GM19043 (cell line): Measurements from ENCODE around the gene TMEM115.

ENCODE experiments used
- ATAC-seq: cut with Tn5 transposase; IDR thresholded peaks from one replicate; pipeline ENCODE4 v1.9.1; 2021; ENCODE audit warnings: low read depth; ENCODE audit not compliant: unreplicated experiment

The TMEM115 gene

DNA sequence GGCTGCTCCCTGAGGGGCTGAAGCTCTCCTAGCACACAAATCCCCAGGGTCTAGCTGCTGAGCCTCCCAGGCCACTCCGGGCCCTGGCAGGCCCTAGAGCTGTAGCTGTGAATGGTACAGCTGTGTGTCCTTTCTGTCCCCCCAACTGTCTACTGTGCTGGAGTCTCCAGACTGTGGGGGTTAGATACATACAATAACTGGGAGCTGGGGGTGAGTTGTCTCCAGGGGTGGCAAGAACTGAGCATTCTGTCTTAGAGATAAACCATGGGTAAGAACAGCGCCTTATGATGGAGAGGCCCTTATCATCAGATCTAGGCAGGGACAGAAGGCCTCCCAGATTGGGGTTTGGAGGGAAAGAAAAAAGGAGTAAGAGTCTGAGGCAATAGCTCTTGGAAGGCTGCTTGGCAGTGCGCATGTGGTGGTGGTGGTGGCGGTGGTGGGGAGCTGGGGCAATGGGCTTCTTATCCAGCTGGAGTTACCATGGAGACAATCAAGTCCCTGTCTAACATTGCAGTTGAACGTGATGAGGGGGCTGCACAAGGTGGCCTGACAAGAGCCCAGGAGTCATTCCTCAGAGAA, 5.0 kb downstream of the TMEM115 start:
- no peak for ATAC-seq

DNA sequence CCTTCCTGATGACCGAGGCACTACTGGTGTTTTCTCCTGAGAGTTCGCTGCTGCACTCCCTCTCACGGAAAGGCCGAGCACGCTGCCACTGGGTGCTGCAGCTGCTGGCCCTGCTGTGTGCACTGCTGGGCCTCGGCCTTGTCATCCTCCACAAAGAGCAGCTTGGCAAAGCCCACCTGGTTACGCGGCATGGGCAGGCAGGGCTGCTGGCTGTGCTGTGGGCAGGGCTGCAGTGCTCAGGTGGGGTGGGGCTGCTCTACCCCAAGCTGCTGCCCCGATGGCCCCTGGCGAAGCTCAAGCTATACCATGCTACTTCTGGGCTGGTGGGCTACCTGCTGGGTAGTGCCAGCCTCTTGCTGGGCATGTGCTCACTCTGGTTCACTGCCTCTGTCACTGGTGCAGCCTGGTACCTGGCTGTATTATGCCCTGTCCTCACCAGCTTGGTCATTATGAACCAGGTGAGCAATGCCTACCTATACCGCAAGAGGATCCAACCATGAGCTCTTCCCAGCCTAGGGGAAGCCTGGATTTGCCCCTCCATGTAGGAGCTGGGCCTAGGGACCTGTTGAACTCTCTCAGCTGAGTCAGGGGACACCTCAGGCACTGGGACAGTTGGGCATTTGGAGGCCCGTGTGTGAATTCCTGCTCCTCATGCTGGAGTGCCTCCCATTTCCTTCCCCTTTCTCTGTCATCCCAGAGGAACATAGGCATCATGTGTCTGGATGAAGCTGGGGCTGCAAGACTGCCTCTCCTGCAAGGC, 5.9 kb downstream of the TMEM115 start:
- ATAC-seq = no peak

DNA sequence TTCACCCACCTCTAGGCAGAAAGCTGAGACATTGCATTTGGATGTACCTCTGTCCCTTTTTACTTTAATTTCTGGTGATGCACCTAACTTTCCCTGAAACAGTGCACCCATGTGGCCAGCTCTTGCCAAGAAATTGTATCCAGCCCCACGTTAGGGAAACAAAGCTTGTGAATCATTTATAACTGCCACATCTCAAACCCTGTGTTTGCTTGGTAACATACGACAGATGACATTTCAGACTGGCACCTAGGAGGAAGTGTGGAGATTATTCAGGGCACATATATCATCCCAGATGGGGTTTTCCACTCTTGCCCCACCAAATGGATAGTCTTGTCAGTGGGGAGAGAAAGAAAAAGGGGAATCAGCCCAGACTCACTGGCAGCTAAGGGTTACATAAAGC, 6.5 kb downstream of the TMEM115 start:
- ATAC-seq = no peak

DNA sequence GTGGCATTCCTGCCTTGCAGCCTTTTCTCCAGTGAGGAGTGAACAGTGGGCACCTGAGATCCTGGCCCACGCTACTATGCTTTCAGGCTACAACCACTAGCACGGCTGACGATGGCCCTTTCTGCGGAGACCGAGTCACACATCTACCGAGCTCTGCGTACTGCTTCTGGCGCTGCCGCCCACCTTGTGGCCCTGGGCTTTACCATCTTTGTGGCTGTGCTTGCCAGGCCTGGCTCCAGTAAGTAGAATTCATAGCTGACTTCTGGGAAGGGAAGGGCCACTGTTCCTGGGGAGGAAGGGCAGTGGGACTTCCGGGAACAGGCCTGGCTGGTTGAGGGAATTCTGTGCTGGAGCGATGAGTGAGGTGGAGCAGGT, 8.0 kb downstream of the TMEM115 start:
- no peak for ATAC-seq

DNA sequence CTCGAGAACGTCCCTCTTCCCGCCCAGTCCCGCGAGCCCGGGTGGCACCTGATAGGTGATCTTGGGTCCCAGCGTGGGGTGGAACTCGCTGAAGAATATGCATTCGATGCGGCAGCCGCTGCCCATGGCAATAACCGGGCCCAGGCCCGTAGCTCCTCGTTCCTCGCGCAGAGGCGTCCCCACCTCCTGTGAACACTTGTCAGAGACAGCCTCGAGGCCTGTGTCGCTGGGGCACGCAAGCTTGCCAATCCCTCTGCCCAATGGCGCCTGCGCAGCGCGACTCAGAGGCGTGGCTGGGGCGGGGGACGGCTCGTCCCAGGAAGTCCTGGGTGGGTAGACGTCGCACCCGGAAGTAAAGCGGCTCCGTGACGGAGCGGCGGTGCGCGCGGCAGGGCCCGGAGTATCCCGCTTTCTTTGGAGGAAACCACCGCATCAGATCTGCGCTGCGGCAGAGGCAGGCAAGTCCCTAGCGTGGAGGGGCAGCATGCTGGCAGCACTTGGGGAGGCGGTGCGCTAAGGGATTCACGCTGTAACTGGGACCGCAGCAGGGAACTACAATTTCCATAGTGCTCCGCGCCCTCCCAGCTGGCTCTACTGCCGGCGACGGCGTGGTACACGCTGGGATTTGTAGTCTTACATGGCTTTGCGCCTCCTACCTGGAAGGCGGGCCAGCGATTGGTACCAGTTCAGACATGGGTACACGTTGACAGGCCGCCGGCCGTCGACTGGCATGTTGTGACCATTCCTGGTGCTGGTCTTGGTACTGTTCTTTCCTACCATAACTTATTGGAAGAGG, 8.6 kb downstream of the TMEM115 start, which contains the start of the genes CYB561D2 and NPRL2:
Gene CYB561D2 (plus strand): TSS at position 336 of the 796 bp plus-strand sequence. CDS start 572 bp downstream, outside the sequence.
Gene NPRL2 (minus strand): TSS at position 249 of the 796 bp plus-strand sequence. CDS start 123 bp downstream, at position 126.
- ATAC-seq = peak; percentile 86

DNA sequence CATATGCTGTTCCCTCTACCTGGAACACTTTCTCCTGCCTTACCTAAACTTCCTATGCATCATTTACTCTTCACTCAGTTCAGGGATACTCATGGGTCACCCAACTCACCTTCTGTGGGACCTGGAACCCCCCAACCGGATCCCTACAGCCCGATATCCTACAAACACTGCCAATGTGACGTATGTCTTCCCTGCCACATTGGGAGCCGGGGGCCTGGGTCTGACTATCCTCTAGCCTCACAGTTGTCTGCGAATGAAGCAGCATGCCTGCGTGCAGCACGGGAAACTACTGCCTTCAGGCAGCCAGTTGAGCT, 9.2 kb downstream of the TMEM115 start:
- ATAC-seq = no peak

DNA sequence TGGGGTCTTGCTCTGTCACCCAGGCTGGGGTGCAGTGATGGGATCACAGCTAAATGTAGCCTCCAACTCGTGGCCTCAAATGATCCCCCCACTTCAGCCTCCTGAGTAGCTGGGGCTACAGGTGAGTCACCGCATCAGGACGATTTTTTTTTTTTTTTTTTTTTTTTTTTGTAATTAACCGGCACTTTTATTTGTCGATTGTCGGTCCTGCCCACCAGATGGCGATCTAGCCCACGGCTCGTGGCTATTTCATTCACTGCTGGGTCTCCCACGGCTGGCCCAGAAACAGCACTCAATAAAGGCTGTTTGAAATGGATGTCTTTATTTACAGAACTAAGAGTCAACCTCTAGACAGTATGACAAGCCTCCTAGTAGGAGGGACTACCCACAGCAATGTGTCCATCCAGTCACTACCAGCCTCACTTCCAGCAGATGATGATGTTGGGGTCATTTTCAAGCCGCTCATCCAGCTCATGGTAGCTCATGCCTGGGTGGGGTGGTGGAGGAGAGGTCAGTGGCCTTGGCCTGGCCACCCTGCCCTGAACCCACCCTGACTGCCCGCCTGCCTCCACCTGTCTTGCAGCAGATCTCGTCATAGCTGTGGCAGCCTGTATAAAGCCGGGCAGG, 12.0 kb downstream of the TMEM115 start:
- no peak for ATAC-seq

DNA sequence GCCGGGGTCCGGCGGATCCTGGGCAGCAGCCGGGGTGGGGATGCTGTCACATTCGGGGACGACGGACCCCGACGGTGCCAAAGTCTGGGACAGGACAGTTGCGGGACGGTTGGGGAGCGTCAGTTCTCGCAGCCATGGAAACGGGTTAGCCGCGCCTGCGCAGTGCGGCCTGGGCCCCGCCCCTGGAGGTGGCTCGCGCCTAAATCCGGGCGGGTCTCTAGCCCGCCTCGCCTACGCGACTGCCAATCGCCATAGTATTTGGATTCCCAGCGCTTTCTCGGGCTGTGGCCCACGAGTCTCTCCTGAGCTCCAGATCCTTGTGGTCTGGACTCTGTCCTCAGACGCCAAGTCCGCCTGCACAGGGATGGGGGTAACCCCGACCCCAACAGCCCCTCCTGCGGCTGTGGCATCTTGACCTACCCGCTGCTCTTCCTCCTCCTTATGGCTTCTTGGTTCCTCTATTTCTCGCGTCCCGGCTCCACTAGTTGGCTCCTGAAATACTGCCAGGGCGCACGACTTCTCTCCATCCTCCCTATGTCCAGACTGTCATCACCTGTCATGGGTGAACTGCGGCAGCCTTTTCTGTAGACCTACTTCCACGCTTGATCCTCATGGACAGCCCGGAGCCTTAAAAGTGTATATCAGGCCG, 13.6 kb downstream of the TMEM115 start, which contains the start of gene ZMYND10:
Gene ZMYND10 (minus strand): TSS at position 147 of the 649 bp plus-strand sequence. CDS start 153 bp downstream, outside the sequence.
- no peak for ATAC-seq

DNA sequence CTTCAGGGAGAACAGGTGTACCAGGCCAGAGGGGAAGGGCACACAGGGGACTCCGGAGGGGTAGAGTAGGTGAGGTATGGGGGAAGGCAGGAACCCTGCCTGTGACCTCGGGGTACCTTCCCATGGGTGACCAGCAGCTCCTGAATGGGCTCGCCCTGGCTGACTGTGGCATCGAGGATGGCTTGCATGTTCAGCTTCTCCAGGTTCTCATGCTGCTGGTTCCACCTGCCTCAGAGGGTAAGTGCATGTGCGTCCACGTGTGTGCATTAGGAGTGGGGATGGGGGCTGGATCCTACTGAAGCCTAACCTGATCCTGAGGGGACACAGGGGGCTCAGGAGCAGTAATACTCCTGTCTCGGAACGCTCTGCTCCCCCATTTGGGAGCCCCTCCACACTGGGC, 14.3 kb downstream of the TMEM115 start:
- no peak for ATAC-seq

DNA sequence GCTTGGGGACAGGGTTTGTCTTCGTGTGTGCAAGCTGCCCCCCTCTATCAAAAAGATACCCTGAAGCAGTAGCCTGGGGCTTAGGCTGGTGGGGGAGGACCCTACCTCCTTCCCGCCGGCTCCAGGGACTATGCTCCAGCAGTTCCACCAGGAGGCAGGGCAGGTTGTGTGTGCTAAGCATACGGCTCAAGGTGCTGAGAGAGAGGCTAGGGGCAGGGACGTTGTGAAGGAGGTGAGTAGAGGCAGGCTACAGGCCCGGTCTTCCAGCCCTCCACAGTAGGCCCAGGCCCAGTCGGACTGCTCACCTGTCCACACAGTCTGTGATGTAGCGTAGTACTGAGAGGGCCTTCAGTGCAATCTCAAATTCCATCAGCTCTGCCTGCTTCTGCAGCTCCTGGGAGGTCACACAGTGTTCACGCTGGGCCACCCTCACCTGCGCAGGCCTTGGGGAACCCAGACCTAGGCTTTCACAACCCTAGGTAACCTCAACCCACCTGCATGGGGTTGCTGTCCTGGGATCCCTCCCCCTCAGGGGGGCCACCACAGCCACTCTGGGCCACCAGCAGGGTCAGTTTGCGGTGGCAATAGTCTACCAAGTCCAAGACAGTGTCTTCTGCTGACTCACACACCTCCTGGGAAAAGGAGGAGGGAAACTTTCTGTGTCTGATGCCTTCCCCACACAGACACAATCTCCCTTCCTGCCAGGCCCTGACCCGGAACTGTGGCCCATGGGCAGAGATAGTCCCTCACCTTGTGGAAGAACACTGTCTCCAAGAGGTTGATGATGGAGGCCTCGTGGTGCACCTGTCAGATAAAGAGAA, 16.3 kb downstream of the TMEM115 start:
- no peak for ATAC-seq

DNA sequence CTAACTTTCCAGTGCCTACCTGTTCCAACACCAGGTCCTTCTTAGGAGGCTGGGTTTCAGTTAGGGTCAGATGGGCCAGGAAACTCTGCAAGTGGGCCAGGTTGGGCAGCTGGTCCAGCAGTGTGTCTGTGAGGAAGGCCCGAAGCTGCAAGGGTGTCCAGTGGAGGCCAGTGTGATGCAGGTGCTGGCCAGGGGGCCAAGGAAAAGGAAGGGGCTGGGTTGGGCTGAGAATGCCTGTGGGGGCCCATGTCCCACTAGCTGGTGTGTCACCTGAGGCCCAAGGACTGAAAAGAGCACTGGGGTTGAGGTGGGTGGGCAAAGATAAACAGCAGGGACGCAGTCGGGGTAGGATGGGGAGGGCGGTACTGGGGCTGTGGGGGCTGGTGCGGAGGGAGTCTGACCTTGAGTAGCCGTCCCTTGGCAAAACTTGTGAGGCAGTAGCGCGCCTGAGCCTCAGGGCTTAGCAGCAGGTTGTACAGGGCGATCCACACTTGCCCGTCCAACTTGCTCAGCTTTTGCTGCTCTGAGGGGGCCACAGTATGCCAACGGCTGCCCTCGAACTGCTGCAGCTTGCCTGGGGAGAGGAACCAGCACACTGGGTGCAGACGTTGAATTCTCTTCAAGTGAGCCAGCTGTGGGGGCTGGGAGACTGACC, 17.2 kb downstream of the TMEM115 start:
- no peak for ATAC-seq

DNA sequence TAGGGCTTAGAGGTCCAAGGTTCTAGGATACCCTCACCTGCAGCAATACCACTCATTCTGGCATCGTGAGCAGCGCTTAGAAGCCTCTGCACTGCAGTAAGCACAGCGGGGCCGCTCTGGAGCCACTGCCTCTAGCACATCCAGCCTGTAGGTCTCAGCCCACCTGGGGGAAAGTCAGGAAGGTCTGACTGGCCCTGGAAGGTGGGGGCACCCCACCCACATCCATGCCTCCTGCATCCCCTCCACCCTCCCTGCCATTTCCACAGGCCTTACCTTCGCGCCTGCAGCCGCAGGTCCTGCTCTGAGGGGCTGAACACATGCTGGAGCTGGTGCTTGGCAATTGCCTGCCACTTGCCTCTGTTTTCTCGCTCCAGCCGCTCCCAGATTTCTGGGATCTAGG, 17.8 kb downstream of the TMEM115 start:
- ATAC-seq = no peak

DNA sequence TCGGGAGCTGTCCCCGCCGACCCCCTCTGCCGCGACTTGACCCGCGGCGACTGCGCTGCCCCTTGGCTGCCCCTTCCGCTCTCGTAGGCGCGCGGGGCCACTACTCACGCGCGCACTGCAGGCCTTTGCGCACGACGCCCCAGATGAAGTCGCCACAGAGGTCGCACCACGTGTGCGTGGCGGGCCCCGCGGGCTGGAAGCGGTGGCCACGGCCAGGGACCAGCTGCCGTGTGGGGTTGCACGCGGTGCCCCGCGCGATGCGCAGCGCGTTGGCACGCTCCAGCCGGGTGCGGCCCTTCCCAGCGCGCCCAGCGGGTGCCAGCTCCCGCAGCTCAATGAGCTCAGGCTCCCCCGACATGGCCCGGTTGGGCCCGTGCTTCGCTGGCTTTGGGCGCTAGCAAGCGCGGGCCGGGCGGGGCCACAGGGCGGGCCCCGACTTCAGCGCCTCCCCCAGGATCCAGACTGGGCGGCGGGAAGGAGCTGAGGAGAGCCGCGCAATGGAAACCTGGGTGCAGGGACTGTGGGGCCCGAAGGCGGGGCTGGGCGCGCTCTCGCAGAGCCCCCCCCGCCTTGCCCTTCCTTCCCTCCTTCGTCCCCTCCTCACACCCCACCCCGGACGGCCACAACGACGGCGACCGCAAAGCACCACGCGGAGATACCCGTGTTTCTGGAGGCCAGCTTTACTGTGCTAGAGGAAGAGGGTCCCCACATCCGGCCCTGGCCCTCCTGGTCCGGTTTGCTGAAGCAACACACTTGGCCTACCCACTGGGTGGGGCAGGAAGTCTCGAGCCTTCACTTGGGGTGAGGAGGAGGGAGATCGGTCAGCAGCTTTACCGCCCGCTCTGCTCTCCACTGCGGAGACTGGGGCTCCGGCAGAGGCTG, 18.6 kb downstream of the TMEM115 start, which contains the start of gene RASSF1:
Gene RASSF1 (minus strand): TSS at position 389 of the 882 bp plus-strand sequence. CDS start 31 bp downstream, at position 358.
- peak; percentile 27 for ATAC-seq

DNA sequence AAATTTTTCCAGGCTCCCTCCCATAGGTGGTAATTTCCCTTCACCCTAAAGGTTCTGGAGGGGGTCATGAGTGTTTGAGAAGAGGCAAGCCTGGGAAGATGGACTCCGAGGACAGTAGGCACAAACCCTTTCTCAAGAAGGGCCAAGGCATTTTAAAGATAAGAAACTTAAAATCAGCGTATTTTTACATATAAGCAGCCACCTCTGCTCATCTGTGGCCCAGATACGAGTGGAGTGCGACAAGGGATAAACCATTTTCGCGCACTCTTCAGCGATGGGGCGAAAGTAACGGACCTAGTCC, 19.2 kb downstream of the TMEM115 start:
- no peak for ATAC-seq

DNA sequence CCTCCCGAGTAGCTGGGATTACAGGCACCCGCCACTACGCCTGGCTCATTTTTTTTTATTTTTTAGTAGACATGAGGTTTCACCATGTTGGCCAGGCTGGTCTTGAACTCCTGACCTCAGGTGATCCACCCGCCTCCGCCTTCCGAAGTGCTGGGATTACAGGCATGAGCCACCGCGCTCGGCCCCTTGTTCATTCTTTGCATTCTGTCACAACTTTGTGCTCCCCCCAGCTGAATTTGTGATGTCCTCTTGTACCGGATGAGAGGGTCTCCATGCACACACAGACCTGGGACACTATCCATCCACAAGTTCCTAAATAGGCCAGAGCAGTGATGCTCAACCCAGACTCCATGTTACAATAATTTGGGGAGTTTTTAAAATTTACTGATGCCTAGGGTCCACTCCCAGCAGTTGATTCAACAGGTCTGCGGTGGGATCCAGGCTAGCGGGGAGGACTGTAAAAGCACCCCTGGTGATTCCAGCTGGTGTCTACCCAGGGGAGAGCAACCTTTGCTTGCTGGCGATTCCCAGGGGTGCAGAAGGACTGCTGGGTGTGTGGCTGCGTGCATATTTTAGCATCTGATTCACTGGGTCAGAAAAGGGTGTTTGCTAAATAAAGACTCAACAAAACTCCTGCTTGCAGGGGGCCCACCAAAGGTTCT, 19.7 kb downstream of the TMEM115 start:
- ATAC-seq = no peak

DNA sequence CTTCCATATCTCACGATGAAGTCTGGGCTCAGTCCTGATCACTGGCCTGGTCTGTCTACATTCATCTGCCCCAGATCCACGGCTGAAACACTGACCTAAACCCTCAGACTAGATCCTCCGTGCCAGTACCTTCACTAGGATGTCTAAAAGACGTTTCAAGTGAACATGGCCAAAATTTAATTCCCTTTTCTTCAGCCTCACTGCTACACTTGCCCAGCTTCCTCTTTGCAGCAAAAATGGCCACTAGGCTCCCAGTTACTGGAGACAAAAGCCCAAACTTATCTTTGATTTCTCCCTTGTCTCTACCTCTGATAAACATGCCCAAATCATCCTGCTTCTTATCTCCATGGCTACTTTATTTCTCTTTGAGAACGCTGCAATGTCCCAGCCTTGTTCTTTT, 20.4 kb downstream of the TMEM115 start:
- no peak for ATAC-seq

DNA sequence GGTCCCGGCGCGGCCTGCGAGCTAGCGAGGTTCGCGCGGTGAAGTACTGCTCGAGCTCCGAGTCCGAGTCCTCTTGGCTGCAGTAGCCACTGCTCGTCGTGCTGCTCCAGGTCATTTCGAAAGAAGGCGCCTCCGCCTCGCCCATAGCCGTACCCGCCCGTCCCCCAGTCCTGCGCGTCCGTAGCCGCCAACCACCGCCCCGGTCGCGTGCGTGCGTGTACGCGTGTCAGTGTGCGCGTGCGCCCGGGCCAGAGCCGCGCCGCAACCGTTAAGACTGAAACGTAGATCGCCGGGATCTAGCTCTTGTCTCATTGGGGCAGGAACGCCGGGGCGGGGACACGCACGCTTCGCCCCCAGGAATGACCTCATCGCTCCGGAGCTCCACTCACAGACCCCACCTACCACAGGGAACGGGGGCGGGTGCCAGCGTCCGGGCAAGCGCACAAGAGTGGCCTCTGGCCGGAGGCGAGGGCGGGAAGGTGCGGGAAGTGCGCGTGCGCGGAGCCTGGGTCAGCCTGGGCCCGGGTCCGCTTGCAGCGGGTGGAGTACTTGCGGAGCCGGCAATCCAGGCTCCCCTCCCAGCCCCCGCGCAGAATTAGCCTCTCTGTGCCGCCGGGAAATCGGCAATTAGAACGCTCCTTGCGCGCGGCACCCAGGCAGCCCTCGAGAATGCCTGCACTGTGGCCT, 22.0 kb downstream of the TMEM115 start:
- ATAC-seq = peak; percentile 60
